Endothelial cell (in vitro differentiated cells): ENCODE measurements around the gene GALNT13. TPM values are rescaled to one million over a fixed set of nuclear protein-coding genes. Genes with fewer than 3 reads are reported as not detected.

Experiments used
- DNase-seq: peaks from one replicate; pipeline ENCODE4 v3.0.0; 2021; ENCODE audit warnings: low spot score
- H3K27ac Mint-ChIP-seq: one replicate; pipeline ENCODE4 v1.8.0; 2021; ENCODE audit warnings: mixed read lengths, inconsistent platforms; ENCODE audit not compliant: unreplicated experiment
- H3K27me3 Mint-ChIP-seq: one replicate; pipeline ENCODE4 v1.8.0; 2021; ENCODE audit warnings: mild to moderate bottlenecking, moderate library complexity, mixed read lengths, inconsistent platforms; ENCODE audit not compliant: unreplicated experiment
- H3K36me3 Mint-ChIP-seq: one replicate; pipeline ENCODE4 v1.8.0; 2021; ENCODE audit warnings: mild to moderate bottlenecking, low read depth, mixed read lengths, inconsistent platforms; ENCODE audit not compliant: unreplicated experiment
- H3K4me1 Mint-ChIP-seq: one replicate; pipeline ENCODE4 v1.8.0; 2021; ENCODE audit warnings: mild to moderate bottlenecking, mixed read lengths, inconsistent platforms; ENCODE audit not compliant: unreplicated experiment
- H3K4me3 Mint-ChIP-seq: one replicate; pipeline ENCODE4 v1.8.0; 2021; ENCODE audit warnings: mild to moderate bottlenecking, mixed read lengths, inconsistent platforms; ENCODE audit not compliant: unreplicated experiment
- H3K9me3 Mint-ChIP-seq: one replicate; pipeline ENCODE4 v1.8.0; 2021; ENCODE audit warnings: mixed read lengths, inconsistent platforms; ENCODE audit not compliant: unreplicated experiment
- total RNA-seq: library from RNA; stranded (reverse); fragmentation: NEBNext Ultra II Directional; extraction: Animal tissue kit (Norgen Biotek cat#: 25700); gene quantifications from one replicate; pipeline ENCODE4 v1.2.1, GENCODE V29; 2021; ENCODE audit not compliant: unreplicated experiment
- TF ChIP-seq, protein P1 (sequence below): fragments of 200-600 bp; sonication (generic); IDR thresholded peaks from one replicate; pipeline ENCODE4 v1.5.0; 2021; ENCODE audit warnings: antibody characterized with exemption; ENCODE audit not compliant: unreplicated experiment

The GALNT13 gene
- total RNA-seq, 1 donor from 2014 or later: 26.3 TPM

DNA sequence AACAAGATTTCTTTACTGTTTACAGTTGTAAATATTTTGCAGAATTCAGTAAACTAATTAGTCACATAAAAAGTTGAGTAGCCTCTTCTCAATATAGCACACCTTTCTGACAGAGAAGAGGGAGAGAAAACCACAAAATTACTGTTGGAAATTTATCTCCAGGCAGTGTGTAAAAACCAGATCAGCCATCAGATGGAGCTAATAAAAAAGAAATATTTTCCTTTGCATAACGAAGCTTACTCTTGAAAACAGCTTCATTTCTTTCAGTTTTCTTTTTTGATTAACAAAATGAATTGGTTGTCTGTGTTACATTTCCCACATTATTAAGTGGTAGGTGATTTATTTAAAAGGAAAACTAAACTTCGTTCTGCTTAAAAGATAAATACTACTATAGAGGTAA lies 567.4 kb downstream of the GALNT13 start:
- no peak overlapping the region for H3K27ac Mint-ChIP-seq
- H3K4me1 Mint-ChIP-seq: no peaks in the 10 kb centered on the region
- H3K27me3 Mint-ChIP-seq: no peaks in the 10 kb centered on the region
- H3K36me3 Mint-ChIP-seq: no peaks in the 10 kb centered on the region
- TF ChIP-seq, protein P1, sequence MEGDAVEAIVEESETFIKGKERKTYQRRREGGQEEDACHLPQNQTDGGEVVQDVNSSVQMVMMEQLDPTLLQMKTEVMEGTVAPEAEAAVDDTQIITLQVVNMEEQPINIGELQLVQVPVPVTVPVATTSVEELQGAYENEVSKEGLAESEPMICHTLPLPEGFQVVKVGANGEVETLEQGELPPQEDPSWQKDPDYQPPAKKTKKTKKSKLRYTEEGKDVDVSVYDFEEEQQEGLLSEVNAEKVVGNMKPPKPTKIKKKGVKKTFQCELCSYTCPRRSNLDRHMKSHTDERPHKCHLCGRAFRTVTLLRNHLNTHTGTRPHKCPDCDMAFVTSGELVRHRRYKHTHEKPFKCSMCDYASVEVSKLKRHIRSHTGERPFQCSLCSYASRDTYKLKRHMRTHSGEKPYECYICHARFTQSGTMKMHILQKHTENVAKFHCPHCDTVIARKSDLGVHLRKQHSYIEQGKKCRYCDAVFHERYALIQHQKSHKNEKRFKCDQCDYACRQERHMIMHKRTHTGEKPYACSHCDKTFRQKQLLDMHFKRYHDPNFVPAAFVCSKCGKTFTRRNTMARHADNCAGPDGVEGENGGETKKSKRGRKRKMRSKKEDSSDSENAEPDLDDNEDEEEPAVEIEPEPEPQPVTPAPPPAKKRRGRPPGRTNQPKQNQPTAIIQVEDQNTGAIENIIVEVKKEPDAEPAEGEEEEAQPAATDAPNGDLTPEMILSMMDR: no peak
- H3K9me3 Mint-ChIP-seq: no peaks in the 10 kb centered on the region
- no peak overlapping the region for H3K4me3 Mint-ChIP-seq
- no peak for DNase-seq

DNA sequence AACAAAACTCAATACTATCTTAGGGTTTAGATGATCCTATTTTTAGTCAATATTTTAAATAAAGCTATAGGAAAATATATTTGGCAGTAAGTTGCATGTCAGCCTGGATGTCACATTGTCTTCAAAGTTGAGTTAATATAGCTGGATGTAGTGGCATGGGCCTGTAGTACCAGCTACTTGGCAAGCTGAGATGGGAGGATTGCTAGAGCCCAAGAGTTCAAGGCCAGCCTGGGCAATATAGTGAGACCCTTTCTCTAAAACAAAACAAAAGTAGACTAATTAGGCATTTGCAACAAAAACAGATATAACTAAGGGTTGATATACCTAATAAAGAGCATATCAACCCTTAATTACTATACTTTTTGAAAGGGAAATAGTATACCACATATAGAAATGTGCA lies 572.2 kb downstream of the GALNT13 start:
- H3K4me1 Mint-ChIP-seq: no peaks in the 10 kb centered on the region
- H3K9me3 Mint-ChIP-seq: no peaks in the 10 kb centered on the region
- no peak for DNase-seq
- H3K27me3 Mint-ChIP-seq: no peaks in the 10 kb centered on the region
- H3K36me3 Mint-ChIP-seq: no peaks in the 10 kb centered on the region
- TF ChIP-seq, protein P1: no peak
- H3K27ac Mint-ChIP-seq: no peak overlapping the region
- H3K4me3 Mint-ChIP-seq: no peak overlapping the region

DNA sequence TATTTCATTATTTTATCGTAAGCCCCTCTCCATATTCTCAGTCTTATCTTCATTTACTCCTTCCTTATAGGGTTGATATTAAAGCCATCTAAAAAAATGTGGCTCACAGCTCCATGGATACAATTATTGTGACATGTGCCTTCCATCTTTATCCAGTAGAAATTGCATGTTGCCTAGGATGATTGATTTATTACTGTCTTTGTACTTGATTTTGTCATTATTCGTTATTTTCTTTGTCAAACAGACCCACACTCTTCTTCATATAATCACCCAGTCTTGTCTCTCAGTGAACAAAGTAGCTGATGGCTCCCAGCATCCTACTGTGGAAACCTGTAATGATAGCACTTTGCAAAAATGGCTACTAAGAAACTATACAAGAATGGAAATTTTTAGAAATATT lies 574.6 kb downstream of the GALNT13 start:
- Mint-ChIP-seq H3K9me3 (no peaks in the 10 kb centered on the region), H3K27ac (no peak overlapping the region), H3K4me3 (no peak overlapping the region), H3K27me3 (no peaks in the 10 kb centered on the region), H3K4me1 (no peaks in the 10 kb centered on the region), H3K36me3 (no peaks in the 10 kb centered on the region)
- TF ChIP-seq, protein P1: no peak
- no peak for DNase-seq

DNA sequence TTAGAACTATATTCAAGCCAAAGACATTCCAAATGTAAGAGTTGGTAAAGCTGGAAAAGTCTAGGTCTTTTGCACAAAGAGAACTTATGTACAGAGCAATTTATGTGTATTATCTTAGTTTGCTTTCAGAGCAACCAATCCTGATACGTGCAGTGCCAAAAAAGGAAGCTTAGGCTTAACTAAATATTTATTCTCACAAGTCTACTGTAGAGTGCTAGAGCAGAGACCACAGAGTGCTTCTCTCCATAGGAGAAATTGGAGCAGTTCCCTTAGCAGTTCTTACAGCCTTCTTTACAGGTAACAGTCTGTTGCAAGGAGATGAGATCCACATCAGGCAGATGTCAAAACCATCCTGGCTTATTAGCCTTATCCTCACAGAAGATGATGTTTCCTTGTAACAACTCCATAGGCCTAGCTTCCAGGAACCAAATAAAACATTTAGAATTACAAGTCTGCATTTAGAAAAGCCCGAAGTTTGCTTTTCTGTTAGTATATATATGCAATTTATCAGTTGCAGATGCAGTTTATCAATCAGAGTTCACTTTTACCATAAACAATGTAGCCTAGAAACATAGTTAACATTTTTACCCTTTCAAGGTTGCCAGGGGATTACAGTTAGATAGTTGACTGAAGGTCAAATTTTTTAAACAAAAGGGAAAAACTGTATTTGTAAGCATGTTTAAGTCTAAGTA lies 576.2 kb downstream of the GALNT13 start:
- no peaks in the 10 kb centered on the region for H3K36me3 Mint-ChIP-seq
- H3K27me3 Mint-ChIP-seq: no peaks in the 10 kb centered on the region
- H3K27ac Mint-ChIP-seq: no peak overlapping the region
- DNase-seq: no peak
- no peak overlapping the region for H3K4me3 Mint-ChIP-seq
- no peaks in the 10 kb centered on the region for H3K9me3 Mint-ChIP-seq
- TF ChIP-seq, protein P1: no peak
- no peaks in the 10 kb centered on the region for H3K4me1 Mint-ChIP-seq

DNA sequence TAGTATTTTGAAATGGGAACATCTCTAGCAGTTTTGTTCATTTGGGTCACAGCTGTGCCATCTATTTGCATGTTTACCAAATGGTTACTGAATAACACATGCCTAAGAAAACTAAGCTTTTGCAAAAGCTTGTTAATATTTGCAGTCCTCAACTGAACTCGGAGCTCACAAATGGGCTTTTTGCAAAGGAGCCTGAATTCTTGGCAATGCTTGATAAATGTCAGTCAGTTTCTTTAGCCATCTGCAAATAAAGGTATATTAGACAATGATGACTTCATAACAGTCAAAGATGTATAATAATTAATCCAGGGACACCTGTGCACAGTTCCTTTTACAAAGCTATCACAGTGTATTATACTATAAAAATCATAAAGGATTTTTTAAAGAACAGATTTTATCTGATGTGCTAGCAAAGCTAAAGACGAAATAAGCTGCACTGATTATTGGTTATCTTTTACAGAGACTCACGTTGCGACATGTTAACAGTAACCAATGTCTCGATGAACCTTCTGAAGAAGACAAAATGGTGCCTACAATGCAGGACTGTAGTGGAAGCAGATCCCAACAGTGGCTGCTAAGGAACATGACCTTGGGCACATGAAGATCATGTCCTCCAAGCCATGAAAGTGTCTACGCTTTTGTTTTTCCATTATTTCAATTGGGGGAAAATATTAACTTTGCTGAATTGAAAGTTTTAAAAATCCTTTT lies 578.4 kb downstream of the GALNT13 start:
- Mint-ChIP-seq H3K36me3 (no peaks in the 10 kb centered on the region), H3K27me3 (no peaks in the 10 kb centered on the region), H3K4me1 (no peaks in the 10 kb centered on the region), H3K27ac (no peak overlapping the region), H3K4me3 (no peak overlapping the region), H3K9me3 (no peaks in the 10 kb centered on the region)
- TF ChIP-seq, protein P1: no peak
- no peak for DNase-seq
